ENCODE data around the gene FUT3. TPM values are rescaled to one million over a fixed set of nuclear protein-coding genes. Genes with fewer than 3 reads are reported as not detected.
A peak's percentile ranks its signal among the peaks of the same experiment; 100 is the strongest.

The FUT3 gene
- polyA plus RNA-seq, 3 donors, result not detected

DNA sequence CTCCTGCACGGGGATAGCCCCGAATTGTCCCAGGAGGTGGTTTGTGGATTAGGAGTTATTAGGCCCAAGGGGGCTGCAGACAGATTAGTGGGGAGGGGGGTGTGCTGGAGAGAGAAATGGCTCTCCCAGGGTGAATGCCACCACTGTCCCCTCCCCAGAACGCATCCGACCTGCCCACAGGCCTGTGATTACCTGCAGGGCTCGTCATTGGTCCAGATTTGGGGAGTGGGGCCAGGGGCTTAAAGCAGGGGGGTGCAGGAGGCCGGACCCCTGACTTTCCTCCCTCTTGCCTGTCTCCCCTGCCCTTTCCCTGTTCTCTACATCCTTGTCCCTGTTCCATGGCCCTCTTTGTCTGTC, 45.1 kb downstream of the FUT3 start:
- intact Hi-C loops (cut with micrococcal nuclease), result loop anchor here in 1 of 2 donors (5.0 to 10.0 kb wide), 2 partner anchors 86 to 219 kb away; no protein-coding TSS in a partner anchor
- DNase-seq, result no peak
- WGBS (ENCODE audit: insufficient coverage), result 20% methylated on average over 2 of the region's 6 CpGs
- H3K4me1 Mint-ChIP-seq, result peaks cover 23% of the 10 kb centered on the region
- peaks cover 10 to 17% of the 10 kb centered on the region in 2 donors for H3K9me3 ChIP-seq (replicated peaks in 1 of 2; ENCODE audit: control insufficient read depth in 1 of 2, insufficient read depth in 1 of 2, low read length in 2 of 2)
- no peak overlapping the region for H3K27ac ChIP-seq (ENCODE audit: low read depth in 1 of 2, low read length in 2 of 2)
- peaks cover 0 to 6% of the 10 kb centered on the region in 2 donors for H3K36me3 Mint-ChIP-seq
- peaks cover 0 to 22% (median 13%) of the 10 kb centered on the region in 7 donors for H3K9me3 Mint-ChIP-seq
- H3K4me3 ChIP-seq (replicated peaks in 1 of 3; ENCODE audit: low read depth in 2 of 3, low read length in 3 of 3), result no peak overlapping the region
- peaks cover 15 to 16% of the 10 kb centered on the region in 2 donors for H3K4me1 ChIP-seq (ENCODE audit: control insufficient read depth in 1 of 2, insufficient read depth in 2 of 2, low read length in 2 of 2)
- H3K27me3 ChIP-seq (ENCODE audit: control insufficient read depth in 2 of 2, insufficient read depth in 2 of 2, low read length in 2 of 2), result peaks cover 10 to 50% of the 10 kb centered on the region in 2 donors
- TF ChIP-seq, protein P1, sequence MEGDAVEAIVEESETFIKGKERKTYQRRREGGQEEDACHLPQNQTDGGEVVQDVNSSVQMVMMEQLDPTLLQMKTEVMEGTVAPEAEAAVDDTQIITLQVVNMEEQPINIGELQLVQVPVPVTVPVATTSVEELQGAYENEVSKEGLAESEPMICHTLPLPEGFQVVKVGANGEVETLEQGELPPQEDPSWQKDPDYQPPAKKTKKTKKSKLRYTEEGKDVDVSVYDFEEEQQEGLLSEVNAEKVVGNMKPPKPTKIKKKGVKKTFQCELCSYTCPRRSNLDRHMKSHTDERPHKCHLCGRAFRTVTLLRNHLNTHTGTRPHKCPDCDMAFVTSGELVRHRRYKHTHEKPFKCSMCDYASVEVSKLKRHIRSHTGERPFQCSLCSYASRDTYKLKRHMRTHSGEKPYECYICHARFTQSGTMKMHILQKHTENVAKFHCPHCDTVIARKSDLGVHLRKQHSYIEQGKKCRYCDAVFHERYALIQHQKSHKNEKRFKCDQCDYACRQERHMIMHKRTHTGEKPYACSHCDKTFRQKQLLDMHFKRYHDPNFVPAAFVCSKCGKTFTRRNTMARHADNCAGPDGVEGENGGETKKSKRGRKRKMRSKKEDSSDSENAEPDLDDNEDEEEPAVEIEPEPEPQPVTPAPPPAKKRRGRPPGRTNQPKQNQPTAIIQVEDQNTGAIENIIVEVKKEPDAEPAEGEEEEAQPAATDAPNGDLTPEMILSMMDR (IDR thresholded peaks at IDR 0.05), result peak; percentile 13
- no peaks in the 10 kb centered on the region for H3K36me3 ChIP-seq (replicated peaks in 1 of 2; ENCODE audit: control insufficient read depth in 1 of 2, insufficient read depth in 2 of 2, low read length in 2 of 2)
- peak overlapping the region in 1 of 2 donors; percentile 21 for H3K4me3 Mint-ChIP-seq
- H3K79me2 ChIP-seq (ENCODE audit: insufficient read depth, low read length), result no peaks in the 10 kb centered on the region
- no peak overlapping the region for H3K27ac Mint-ChIP-seq
- H2AFZ ChIP-seq (ENCODE audit: insufficient read depth, low read depth, low read length, poor library complexity, severe bottlenecking), result no peak overlapping the region
- H4K20me1 ChIP-seq (ENCODE audit: insufficient read depth, low read length), result no peaks in the 10 kb centered on the region
- H3K4me2 ChIP-seq (replicated peaks; ENCODE audit: extremely low read depth, low read length, poor library complexity, severe bottlenecking), result no peak overlapping the region
- peaks cover 50 to 64% (median 61%) of the 10 kb centered on the region in 3 donors for H3K27me3 Mint-ChIP-seq (ENCODE audit: low read depth in 3 of 3)
- H3K9ac ChIP-seq (ENCODE audit: insufficient read depth, low read length, poor library complexity, severe bottlenecking), result no peak overlapping the region

DNA sequence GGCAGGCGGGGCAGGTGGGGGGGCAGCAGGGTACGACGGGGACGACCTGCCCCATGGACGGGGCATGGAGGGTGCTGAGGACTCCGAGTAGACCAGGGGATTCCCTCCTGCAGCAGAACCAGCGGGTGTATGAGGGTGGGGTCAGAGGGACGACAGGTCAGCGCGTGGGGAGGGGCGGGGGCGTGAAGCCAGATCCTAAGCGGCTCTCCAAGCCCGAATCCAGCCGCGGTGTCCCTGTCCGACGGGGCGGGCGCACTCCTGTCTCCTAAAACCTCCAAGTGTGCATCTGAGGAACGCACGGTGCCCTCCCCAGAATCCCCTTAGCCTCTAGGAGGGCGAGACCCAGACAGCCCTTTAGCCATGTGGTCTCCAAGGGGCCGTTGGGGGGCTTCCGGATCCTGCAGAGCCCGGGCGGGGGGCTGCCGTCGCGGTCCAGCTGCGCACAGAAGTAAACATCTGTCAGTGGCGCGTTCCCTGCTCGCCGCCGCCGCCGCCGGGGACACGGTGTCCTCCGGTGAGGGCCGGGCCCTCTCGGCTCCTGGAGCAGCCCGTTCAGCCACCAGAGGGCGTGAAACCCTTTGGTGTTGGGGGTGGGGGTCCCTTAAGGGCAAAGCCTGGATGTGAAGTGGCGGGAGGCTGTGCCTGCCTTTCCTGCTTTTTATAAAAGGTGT, 45.7 kb downstream of the FUT3 start:
- whole genome bisulfite sequencing (ENCODE audit: insufficient coverage), result 3% methylated on average over 40 of the region's 46 CpGs
- peaks cover 0 to 22% (median 13%) of the 10 kb centered on the region in 7 donors for H3K9me3 Mint-ChIP-seq
- Histone ChIP-seq H3K27me3 (ENCODE audit: control insufficient read depth in 2 of 2, insufficient read depth in 2 of 2, low read length in 2 of 2) (peaks cover 10 to 50% of the 10 kb centered on the region in 2 donors), H2AFZ (ENCODE audit: insufficient read depth, low read depth, low read length, poor library complexity, severe bottlenecking) (no peak overlapping the region), H3K4me3 (replicated peaks in 1 of 3; ENCODE audit: low read depth in 2 of 3, low read length in 3 of 3) (no peak overlapping the region), H3K4me1 (ENCODE audit: control insufficient read depth in 1 of 2, insufficient read depth in 2 of 2, low read length in 2 of 2) (peaks cover 15 to 16% of the 10 kb centered on the region in 2 donors), H3K9me3 (replicated peaks in 1 of 2; ENCODE audit: control insufficient read depth in 1 of 2, insufficient read depth in 1 of 2, low read length in 2 of 2) (peaks cover 10 to 17% of the 10 kb centered on the region in 2 donors), H3K27ac (ENCODE audit: low read depth in 1 of 2, low read length in 2 of 2) (no peak overlapping the region), H3K79me2 (ENCODE audit: insufficient read depth, low read length) (no peaks in the 10 kb centered on the region), H4K20me1 (ENCODE audit: insufficient read depth, low read length) (no peaks in the 10 kb centered on the region), H3K36me3 (replicated peaks in 1 of 2; ENCODE audit: control insufficient read depth in 1 of 2, insufficient read depth in 2 of 2, low read length in 2 of 2) (no peaks in the 10 kb centered on the region), H3K4me2 (replicated peaks; ENCODE audit: extremely low read depth, low read length, poor library complexity, severe bottlenecking) (no peak overlapping the region), H3K9ac (ENCODE audit: insufficient read depth, low read length, poor library complexity, severe bottlenecking) (no peak overlapping the region)
- H3K27ac Mint-ChIP-seq, result no peak overlapping the region
- peaks cover 23% of the 10 kb centered on the region for H3K4me1 Mint-ChIP-seq
- H3K36me3 Mint-ChIP-seq, result peaks cover 0 to 6% of the 10 kb centered on the region in 2 donors
- peak in 1 of 3 donors; percentile 17 for DNase-seq
- H3K27me3 Mint-ChIP-seq (ENCODE audit: low read depth in 3 of 3), result peaks cover 54 to 69% (median 66%) of the 10 kb centered on the region in 3 donors
- TF ChIP-seq, protein P1 (IDR thresholded peaks at IDR 0.05), result peak; percentile 34
- intact Hi-C loops (cut with micrococcal nuclease), result loop anchor here in 1 of 2 donors (5.0 to 10.0 kb wide), 2 partner anchors 87 to 219 kb away; no protein-coding TSS in a partner anchor
- H3K4me3 Mint-ChIP-seq, result peak overlapping the region; percentile 9 to 68
